ENCODE results near the gene PRSS21.

Gene PRSS21

DNA sequence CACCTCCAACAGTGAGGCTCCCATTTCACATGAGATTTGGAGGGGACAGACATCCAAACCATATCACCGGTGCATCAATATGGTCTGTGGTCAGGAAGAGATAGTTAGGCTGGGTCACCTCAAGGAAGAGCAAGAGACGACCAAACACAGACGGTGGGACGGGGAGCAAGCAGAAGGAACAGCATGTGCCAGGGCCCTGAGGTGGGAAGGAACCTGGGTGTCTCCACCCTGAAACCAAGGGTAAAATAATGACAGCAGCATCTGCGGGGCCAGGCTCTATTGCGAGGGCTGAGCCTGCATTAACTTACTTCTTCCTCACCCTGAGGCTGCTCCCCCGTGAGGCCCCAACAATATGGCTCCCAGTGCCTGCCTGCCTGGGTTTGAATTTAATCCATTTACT, 8.9 kb upstream of the PRSS21 start:
- ATAC-seq: no peak

DNA sequence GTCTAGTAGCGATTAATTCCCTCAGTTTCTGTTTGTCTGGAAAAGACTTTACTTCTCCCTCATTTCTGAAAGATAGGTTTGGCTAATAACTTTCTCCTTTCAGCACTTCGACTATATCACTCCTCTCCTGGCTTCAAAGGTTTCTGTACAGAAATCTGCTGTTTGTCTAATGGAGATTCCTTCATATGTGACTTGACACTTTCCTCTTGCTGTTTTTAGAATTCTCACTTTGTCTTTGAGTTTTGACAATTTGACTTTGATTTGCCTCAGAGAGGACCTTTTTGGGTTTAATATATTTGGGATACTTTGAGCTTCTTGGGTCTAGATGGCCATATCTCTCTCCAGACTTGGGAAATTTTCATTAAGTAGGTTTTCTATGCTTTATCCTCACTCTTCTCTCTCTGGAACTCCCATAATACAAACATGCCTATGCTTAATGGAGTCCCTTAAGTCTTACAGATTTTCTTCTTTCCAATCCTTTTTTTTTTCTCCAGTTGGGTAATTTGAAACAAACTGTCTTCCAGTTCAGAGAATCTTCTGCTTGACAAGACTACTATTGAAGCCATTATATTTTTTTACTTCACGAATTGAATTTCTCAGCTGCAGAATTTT, 7.8 kb upstream of the PRSS21 start:
- no peak for ATAC-seq

DNA sequence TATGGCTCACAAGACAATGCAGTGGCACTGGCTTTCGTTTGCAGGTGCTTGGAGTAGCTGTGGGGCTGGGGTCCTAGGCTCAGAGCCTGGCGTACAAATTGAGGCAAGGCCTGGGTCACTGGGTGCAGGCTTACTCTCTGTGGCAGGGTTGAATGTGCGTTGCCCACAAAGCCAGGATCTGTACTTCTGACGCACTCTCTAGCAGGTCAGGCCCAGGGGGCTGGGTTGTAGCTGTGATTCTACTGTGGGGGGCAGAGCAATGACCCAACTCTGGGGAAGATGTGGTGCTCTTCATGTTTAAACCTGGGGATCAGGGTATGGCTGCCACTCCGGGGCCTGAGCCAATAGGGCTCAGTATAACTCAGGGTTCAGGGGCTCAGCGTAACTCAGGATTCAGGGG, 6.4 kb upstream of the PRSS21 start:
- no peak for ATAC-seq

DNA sequence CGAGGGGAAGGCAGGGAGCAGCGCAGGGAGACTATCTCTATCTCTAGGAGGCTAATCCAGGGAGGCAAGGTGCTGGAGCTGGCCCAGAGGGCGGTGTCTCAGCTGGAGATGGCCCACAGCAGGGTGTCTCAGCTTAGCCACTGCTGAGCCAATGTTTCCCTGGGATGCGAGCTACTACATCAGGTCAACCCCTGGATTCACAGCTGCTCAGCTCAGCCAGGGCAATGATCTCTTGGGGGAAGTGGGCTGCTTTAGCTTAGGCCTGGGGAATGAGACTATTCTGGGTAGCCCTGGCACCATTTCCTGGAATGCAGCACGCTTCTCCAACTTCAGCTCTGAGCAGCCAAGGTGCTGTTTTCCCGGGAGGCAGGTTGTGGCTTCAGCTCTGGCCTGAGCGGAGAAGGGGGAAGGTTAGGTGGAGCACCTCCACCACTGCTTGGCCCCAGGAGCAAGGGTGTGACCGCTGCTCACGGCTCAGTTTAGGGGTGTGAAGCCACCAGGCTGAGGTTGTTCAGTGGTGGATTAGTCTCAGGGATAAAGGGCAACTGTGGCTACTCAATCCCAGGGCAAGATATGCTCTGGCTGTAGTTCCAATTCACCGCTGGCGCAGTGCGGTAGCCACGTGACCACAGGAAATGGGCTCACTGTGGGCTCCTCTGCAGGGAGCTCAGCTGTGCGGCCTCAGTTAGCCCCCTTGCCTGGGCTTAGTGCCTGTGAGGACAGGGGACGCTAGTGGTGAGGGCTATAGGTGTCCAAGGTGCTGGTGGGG, 5.2 kb upstream of the PRSS21 start:
- no peak for ATAC-seq

DNA sequence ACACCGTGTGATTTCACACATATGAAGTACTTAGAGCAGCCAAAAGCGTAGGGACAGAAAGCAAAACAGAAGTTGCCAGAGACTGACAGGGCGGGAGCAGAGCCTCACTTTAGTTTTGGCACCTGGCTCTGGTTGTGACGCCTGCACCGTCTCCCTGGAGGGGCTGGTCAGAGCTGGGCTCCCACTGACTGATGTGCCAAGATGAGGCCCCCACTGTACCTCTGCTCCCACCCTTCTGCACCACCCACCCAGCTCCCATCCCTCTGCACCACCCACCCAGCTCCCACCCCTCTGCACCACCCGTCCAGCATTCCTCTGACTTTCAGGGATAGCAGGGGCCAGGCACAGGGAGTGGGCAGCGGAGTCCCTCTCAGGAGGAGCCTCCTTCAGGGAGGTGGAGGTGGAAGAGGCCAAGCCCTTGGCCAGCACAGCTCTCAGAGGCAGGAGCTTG, 3.2 kb upstream of the PRSS21 start:
- no peak for ATAC-seq

DNA sequence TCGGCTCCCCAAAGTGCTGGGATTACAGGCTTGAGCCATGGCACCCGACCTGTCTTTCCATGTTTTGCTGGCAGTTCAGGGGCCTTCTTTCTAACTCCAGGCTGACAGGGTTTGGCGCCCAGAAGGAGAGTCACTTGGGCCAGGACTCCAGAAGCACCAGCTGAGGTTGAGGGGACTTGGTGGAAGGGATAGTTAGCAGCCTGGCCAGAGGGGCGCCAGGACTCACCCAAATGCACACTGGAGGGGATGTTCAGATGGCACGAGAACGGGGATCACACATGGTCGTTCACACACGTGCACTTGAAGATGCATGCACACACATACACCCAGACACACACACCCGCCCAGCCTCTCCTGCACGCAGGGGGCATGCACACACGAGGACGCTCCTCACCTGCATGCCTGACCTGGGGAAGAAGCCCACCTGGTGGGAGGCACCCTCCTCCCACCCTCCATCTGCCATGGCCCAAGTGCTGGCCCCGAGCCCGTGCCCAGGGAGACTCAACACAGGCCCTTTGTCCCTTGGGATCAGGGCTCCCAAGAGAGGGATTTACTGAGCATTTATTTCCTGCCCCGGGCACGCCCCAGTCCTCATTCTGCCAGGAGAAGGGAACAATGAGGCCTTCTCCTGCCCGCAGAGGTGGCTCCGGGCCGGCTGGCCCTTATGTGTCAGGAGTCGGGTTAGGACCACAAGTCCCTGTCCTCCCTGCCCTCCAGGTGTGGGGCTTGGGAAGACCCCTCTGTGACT, 2.3 kb upstream of the PRSS21 start:
- no peak for ATAC-seq

DNA sequence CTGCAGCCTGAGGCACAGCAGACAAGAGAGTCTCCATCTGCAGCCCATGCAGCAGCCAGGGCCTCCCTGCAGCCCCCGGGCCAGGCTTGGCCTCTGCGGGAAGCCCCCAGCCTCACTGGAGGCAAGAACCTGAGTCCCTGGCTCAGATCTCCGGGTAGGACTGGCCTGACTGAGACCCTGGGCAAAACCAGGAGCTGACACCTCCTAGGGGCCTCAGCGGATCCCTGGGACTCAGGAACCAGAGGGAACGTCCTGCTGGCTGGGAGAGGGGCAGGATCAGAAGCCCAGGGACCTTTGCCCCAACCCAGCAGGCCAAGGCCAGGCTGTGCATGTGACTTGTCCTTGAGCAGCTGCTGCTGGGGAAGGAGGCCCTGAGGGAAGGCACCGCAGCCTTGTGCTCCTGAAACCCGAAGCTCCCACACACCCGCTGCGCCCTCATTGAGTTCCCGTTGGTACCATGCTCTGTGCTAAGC, 1.7 kb upstream of the PRSS21 start:
- no peak for ATAC-seq

DNA sequence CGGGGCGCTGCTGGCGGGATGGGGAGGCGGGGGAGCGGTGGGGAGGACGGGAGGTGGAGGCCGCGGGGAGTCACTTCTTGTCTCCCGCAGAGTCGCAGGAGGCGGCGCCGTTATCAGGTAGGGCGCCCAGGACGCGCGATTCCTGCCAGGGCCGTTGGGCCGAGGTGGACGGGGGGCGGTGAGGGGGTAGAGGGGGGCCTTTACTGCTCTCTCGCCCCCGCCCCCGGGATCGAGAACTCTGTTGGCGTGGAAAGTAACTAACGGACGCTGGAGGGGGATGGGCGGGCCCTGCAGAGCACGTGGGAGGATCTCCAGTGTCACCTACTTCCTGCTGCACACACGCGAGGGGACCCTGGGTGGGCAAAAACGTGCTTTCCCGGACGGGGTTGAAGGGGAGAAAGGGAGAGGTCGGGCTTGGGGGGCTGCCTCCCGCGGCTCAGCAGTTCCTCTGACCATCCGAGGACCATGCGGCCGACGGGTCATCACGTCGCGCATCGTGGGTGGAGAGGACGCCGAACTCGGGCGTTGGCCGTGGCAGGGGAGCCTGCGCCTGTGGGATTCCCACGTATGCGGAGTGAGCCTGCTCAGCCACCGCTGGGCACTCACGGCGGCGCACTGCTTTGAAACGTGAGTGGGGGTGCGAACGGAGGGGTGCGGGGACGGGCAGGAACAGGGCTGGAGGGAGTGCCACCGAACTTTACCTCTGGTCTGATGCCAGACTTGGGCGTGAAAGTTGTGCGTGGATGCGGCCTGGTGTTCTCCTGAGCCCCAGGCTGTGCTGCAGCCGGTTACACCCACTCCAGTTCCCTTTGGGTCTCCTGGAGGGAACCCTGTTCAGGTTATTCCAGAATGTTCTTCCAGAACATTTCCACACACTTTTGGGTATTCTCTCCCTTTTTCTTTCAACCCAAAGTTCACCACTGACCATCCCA, 569 bp downstream of the PRSS21 start:
- ATAC-seq: no peak

DNA sequence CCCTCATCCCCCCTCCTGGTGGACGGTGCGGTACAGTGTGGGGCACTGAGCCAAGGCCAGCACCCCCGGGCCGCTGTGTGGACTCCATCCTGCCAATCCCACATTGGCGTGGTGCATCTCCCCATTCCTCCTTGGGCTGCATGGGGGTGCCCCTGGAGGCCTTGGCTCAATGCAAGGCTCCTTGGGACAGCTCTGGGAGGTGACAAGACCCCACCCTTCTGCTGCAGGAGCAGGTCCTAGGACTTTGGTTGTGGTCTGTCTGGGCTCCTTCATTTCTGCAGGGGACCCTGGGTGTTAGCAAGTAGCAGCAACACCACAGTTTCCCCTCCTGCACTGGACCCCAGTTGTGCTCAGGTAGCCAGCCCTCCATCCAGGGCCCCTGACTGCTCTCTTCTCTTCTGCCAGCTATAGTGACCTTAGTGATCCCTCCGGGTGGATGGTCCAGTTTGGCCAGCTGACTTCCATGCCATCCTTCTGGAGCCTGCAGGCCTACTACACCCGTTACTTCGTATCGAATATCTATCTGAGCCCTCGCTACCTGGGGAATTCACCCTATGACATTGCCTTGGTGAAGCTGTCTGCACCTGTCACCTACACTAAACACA, 1.3 kb downstream of the PRSS21 start:
- no peak for ATAC-seq

DNA sequence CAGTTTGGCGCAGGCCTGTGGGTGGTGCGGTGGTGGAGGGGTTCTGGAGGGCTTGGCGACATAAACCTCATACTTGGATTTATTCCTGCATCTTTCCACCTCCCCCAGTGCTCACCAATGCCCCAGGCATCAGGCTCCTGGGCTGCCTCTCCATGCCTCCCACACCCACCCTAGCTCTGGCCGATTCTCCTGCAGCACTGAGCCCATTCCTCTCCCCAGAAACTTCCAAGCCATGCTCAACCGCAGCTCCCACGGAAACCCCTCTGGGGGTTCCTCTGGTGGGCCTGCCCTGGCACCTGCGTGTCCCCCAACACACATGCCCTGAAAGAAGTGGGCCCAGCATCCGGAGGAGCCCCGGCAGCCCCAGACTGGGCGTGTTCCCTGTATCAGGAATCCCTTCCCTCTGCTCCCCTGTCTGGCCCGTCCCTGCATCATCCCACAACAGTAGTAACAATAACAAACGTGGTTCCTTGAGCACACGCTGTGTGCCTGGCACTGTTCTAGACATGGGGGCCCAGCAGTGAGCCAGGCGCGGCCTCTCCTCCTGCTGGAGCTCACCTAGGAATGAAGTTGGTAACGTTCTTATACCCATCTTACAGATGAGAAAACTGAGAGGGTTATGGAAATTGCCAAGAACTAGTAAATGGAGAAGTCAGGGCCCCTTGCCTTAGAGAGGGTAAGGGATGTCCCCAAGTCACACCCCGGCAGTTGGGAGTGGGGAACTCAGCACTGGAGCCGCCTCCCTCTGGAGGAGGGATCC, 2.3 kb downstream of the PRSS21 start:
- no peak for ATAC-seq

DNA sequence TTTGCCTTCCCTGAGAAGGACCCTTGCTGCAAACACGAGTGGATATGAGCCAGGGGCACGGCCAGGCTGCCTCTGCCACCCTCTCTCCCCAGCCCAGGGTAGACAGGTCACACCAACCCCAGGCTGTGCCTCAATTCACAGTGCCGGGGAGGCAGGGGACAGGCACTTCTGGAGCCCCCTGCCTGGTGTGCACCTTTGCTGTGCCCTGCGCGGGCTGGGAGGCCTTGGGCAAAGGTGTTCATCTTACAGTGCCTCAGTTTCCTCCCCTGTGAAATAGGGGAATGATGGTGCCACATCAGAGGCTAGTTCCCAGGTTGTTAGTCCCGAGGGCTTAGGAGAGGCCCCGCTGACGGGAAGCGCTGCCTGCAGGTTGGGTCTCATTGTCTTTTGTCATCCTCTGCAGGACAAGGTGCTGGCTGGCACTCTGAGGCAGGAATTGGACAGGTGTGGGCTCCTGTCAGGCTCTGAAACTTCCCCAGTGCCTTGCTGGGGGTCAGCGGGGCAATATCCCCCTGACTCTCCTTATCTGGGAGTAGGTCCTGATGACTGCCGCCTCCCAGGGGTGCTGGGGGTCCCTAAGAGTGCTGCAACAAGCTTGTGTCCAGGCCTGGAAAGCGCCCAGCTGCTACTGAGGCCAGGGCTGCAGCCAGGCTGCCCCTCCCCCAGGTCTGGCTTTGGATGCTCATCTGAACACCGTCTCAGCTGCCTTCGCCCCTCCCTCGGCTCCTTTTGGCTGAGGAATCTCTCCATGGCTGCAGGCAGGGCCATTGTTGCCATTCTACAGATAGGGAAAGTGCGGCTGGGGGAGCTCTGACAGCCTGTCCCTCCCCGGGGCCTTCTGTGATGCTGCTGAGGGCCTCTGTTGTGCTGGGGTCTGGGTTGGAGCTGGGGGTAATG, 3.1 kb downstream of the PRSS21 start:
- no peak for ATAC-seq

DNA sequence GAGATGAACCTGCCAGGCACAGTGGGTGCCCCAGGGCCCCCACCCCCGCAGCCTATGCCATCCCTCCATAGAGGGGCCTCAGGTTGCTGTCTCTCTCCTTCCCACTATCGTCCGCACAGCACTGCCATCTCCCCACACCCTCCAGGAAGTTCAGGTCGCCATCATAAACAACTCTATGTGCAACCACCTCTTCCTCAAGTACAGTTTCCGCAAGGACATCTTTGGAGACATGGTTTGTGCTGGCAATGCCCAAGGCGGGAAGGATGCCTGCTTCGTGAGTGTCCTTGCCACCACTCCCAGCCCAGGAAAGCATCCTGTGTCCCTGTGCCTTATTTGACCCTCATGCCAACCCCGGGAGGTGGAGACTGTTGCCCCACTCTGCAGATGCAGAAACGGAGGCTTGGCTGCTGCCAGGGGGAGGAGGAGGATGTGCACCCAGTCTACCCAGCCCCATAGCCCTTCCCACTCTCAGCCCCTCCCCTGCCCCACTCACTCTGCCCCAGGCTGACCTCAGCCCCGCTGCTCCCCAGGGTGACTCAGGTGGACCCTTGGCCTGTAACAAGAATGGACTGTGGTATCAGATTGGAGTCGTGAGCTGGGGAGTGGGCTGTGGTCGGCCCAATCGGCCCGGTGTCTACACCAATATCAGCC, 3.9 kb downstream of the PRSS21 start:
- no peak for ATAC-seq

DNA sequence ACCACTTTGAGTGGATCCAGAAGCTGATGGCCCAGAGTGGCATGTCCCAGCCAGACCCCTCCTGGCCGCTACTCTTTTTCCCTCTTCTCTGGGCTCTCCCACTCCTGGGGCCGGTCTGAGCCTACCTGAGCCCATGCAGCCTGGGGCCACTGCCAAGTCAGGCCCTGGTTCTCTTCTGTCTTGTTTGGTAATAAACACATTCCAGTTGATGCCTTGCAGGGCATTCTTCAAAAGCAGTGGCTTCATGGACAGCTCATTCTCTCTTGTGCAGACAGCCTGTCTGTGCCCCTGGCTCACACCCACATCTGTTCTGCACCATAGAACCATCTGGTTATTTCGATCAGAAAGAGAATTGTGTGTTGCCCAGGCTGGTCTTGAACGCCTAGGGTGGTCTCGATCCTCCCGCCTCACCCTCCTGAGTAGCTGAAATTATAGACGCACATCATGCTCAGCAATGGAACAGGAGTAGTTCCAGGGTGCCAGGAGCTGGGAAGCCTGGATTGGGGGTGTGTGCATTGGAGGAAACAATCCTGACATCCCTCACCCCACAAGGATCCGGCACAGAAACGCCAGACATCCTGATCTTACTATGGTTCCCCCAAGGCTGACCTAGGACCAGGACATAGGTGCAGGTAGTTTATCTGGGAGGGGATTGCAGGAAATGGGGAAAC, 4.6 kb downstream of the PRSS21 start:
- no peak for ATAC-seq

DNA sequence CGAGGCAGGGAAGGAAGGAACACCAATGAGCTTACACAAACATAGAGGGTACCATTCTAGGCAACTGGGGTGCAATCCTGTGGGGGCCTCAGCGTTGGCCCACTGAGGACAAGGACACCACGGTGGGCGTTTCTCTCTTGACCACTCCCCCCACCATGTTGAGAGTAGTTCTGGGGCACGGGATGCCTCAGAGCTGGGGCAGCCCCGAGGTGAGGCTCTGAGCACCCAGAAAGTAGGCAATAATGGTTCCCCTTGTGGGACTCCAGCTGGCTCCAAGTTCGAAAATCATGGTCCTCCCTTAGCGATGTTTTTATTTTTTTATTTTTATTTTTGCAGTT, 5.1 kb downstream of the PRSS21 start:
- ATAC-seq: no peak

DNA sequence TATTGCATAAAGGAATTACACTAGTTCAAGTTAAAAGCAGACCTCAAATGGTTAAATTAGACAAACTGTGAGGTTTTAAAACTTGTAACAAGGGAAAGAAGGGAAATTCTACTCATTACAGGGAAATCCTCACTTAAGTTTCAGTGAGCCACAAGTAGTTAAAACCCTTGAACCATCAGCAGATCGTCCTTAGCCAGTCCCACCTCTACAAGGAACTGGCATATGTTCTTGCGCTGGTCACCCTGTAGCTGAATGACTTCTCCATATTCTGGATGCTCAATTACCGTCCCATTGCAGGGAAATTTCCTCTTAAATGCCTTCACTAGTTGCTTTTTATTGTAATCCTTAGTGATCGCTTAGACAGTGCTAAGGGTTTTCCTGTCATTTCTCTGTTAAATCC, 5.5 kb downstream of the PRSS21 start:
- ATAC-seq: no peak

DNA sequence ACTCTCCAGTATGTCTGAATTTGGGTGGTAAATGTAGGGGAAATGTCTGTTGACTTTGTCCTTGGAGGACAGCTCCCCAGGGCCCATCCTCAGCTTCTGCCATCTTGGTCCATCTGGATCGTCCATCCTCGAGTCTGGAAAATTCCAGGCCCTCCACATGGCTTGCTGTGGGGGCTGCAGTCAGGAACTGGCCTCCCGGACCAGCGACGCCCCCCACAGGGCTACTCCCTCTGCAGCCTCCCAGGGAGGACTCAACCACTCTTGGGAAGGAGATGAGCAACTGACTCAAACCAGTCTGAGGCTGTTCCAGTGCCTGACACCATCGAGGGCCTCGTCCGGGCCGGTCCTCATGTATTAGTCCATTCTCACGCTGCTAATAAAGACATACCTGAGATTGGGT, 7.6 kb downstream of the PRSS21 start:
- no peak for ATAC-seq

DNA sequence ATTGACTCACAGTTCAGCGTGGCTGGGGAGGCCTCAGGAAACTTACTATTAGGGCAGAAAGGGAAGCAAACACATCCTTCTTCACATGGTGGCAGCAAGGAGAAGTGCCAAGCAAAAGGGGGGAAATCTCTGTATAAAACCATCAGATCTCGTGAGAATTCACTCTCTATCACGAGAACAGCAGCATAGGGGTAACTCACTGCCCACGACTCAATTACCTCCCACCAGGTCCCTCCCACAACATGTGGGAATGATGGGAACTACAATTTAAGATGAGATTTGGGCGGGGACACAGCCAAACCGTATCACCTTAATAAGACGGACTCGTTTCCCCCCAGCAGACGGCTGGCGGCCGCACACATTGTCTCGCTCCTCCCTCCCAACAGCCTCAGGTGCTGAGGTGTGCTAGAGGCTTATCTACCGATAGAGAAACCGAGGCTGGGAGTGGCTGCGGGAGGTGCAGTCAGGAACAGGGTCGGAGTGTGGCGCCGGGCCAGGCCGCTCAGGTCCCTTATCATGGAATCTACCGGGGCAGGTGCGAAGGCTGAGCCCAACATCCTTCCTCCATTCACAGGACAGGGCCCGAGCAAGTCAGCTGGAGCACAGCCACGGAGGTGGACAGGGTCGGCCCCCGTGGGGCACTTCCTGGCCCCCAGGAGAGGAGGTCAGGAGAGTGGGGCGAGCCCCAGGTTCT, 8.2 kb downstream of the PRSS21 start:
- ATAC-seq: no peak

DNA sequence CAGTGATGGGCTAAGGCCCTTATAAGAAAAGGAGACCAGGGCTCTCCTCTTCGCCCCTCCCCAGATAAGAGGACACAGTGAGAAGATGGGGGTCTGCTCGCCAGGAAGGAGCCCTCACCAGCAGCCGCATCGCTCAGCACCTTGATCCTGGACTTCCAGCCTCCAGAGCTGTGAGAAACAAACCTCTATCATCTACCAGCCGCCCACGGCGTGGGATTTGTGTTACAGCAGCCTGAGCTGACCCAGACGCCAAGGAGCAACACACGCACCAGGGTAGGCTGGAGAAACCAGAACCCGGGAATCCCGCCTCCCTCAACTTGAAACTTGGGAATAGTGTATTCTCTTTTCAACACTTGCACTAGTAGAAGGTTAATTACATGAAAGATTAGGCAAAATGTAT, 8.9 kb downstream of the PRSS21 start:
- no peak for ATAC-seq

All from activated CD4-positive, CD25-positive, alpha-beta regulatory T cell treated with anti-CD3 and anti-CD28 coated beads, Interleukin-2, amount 50 U/mL, for 24 hours (primary cell).